ENCODE results near the gene RPS2.

RPS2 gene

DNA sequence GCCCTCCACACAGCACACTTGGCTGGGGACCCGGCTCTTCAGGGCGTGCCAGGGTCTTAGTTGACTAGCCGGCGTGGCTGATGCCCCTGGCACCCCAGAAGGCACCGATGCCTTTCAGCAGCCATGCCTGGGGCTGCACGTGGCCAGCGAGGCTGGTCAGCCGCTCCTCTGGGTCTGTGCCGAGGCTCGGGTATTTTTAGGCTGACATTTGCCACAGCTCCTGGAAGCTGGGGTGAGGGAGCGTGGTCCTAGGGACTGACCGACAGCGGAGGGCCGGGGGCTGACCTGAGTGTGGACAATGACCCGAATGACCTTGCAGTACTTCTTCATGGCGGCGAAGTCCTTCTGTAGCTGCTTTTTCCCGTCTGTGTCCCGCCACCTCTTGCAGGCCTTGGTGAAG, 14.1 kb downstream of the RPS2 start:
- H3K36me3 ChIP-seq (ENCODE audit: control insufficient read depth, insufficient read depth, low read length), result no peaks in the 10 kb centered on the region
- peaks cover 2% of the 10 kb centered on the region for H3K4me1 ChIP-seq (ENCODE audit: control insufficient read depth, insufficient read depth, low read length)
- no peaks in the 10 kb centered on the region for H3K9me3 ChIP-seq (ENCODE audit: control insufficient read depth, insufficient read depth, low read length)
- H3K9ac ChIP-seq (ENCODE audit: low read depth, low read length), result no peak overlapping the region
- no peaks in the 10 kb centered on the region for H3K27me3 ChIP-seq (ENCODE audit: control insufficient read depth, insufficient read depth, low read length)
- H3K4me3 ChIP-seq (ENCODE audit: low read depth, low read length), result no peak overlapping the region

- Histone ChIP-seq H3K4me1 (ENCODE audit: control insufficient read depth, insufficient read depth, low read length) (peaks cover 2% of the 10 kb centered on the region), H3K9me3 (ENCODE audit: control insufficient read depth, insufficient read depth, low read length) (no peaks in the 10 kb centered on the region), H3K36me3 (ENCODE audit: control insufficient read depth, insufficient read depth, low read length) (no peaks in the 10 kb centered on the region), H3K27me3 (ENCODE audit: control insufficient read depth, insufficient read depth, low read length) (no peaks in the 10 kb centered on the region), H3K9ac (ENCODE audit: low read depth, low read length) (no peak overlapping the region), H3K4me3 (ENCODE audit: low read depth, low read length) (no peak overlapping the region)
Observed at GRCh38 chr16:1950047-1950446, 14.6 kb downstream of the RPS2 start.

DNA sequence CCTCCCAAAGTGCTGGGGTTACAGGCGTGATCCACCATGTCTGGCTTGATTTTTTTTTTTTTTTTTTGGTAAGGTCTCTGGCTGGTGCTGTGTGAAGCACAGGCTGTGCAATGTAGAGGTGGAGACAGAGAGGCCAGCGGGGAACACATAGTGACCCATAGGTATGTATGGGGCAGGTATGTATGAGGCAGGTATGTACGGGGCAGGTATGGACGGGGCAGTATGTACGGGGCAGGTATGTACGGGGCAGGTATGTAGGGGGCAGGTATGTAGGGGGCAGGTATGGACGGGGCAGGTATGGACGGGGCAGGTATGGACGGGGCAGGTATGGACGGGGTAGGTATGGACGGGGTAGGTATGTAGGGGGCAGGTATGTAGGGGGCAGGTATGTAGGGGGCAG, 15.1 kb downstream of the RPS2 start:
- Histone ChIP-seq H3K9me3 (ENCODE audit: control insufficient read depth, insufficient read depth, low read length) (no peaks in the 10 kb centered on the region), H3K36me3 (ENCODE audit: control insufficient read depth, insufficient read depth, low read length) (no peaks in the 10 kb centered on the region), H3K27me3 (ENCODE audit: control insufficient read depth, insufficient read depth, low read length) (no peaks in the 10 kb centered on the region), H3K4me1 (ENCODE audit: control insufficient read depth, insufficient read depth, low read length) (peaks cover 2% of the 10 kb centered on the region), H3K4me3 (ENCODE audit: low read depth, low read length) (no peak overlapping the region), H3K9ac (ENCODE audit: low read depth, low read length) (no peak overlapping the region)

- H3K9ac ChIP-seq (ENCODE audit: low read depth, low read length), result no peak overlapping the region
- no peaks in the 10 kb centered on the region for H3K9me3 ChIP-seq (ENCODE audit: control insufficient read depth, insufficient read depth, low read length)
- peaks cover 3% of the 10 kb centered on the region for H3K4me1 ChIP-seq (ENCODE audit: control insufficient read depth, insufficient read depth, low read length)
- no peaks in the 10 kb centered on the region for H3K36me3 ChIP-seq (ENCODE audit: control insufficient read depth, insufficient read depth, low read length)
- H3K4me3 ChIP-seq (ENCODE audit: low read depth, low read length), result no peak overlapping the region
- no peaks in the 10 kb centered on the region for H3K27me3 ChIP-seq (ENCODE audit: control insufficient read depth, insufficient read depth, low read length)
Observed at GRCh38 chr16:1947369-1947670, 17.3 kb downstream of the RPS2 start.

DNA sequence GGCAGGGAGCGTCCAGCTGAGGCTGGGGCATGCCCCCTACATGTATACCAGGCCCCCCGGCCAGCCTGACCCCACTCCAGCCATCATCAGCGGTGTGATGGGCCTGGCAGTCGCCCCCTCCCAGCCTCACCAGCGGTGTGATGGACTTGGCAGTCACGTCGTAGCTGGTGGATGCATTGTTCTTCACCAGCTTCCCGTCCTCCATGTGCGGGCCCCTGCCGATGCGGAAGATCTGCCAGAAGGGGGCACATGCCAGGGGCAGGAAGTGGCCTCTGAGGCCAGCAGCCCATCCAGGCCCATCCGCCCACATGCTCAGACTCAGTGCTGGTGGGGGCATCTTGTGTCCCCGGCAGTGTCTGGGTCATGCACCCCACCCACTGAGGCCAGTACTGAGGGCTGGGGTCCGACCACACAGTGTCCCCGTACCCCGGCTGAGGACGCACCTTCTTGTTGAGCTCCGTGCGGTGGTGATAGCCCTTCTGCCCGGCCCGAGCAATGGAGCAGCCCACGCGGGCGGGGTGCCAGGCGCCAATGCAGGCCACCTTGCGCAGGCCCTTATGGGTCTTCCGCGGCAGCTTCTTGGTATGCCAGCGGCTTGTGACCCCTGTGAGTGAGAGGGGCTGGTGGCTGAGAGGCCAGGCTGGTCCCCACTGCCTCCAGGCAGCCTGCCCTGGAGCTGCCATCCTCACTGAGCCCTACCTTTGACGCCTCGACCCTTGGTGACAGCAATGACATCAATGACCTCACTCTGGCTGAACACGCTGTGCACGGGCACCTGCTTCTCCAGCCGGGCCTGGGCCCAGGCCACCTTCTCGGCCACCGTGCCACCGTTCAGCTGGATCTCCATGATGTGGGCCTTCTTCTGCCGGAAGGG, 17.9 kb downstream of the RPS2 start:
- Histone ChIP-seq H3K4me1 (ENCODE audit: control insufficient read depth, insufficient read depth, low read length) (peaks cover 6% of the 10 kb centered on the region), H3K9ac (ENCODE audit: low read depth, low read length) (no peak overlapping the region), H3K4me3 (ENCODE audit: low read depth, low read length) (no peak overlapping the region), H3K27me3 (ENCODE audit: control insufficient read depth, insufficient read depth, low read length) (peaks cover 3% of the 10 kb centered on the region), H3K9me3 (ENCODE audit: control insufficient read depth, insufficient read depth, low read length) (no peaks in the 10 kb centered on the region), H3K36me3 (ENCODE audit: control insufficient read depth, insufficient read depth, low read length) (no peaks in the 10 kb centered on the region)

DNA sequence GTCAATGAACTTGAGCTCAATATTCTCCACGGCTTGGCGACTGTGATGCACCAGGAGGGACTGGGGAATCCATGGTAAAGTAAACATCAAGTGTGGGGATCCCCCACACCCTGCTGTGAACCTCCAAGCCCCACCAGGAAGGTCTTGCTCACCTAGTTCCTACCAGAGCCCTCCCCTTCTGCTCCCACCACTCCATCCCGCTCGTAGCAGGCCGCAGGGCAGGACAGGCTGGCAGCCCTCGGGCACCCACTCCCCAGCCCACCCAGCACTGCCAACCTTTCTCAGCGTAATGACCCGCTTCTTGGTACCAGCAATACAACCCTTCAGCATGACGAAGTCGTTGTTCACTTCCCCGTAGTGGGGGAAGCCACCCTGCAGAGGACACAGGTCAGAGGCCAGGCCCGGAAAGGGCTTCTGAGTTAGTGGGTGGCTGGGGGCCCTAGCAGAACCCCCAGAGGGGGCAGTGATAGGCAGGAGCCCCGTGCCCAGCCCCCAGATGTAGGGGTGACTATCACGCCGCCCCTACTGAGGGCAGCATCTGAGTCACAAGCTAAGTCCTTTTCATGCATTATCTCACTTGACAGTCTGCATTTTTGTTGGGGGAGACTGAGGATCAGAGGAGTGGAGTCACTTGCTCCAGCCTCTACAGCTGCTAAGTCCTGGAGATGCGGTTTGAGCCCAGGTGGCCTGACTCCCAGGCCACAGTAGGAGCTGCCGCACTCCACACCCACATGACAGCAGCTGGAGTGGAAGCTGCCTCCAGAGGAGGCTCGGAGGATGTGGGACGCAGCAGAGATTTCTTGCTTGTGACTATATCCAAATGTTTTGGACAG, 18.9 kb downstream of the RPS2 start:
- no peak overlapping the region for H3K4me3 ChIP-seq (ENCODE audit: low read depth, low read length)
- peaks cover 1% of the 10 kb centered on the region for H3K36me3 ChIP-seq (ENCODE audit: control insufficient read depth, insufficient read depth, low read length)
- no peaks in the 10 kb centered on the region for H3K9me3 ChIP-seq (ENCODE audit: control insufficient read depth, insufficient read depth, low read length)
- H3K27me3 ChIP-seq (ENCODE audit: control insufficient read depth, insufficient read depth, low read length), result peaks cover 3% of the 10 kb centered on the region
- no peak overlapping the region for H3K9ac ChIP-seq (ENCODE audit: low read depth, low read length)
- peaks cover 6% of the 10 kb centered on the region for H3K4me1 ChIP-seq (ENCODE audit: control insufficient read depth, insufficient read depth, low read length)

DNA sequence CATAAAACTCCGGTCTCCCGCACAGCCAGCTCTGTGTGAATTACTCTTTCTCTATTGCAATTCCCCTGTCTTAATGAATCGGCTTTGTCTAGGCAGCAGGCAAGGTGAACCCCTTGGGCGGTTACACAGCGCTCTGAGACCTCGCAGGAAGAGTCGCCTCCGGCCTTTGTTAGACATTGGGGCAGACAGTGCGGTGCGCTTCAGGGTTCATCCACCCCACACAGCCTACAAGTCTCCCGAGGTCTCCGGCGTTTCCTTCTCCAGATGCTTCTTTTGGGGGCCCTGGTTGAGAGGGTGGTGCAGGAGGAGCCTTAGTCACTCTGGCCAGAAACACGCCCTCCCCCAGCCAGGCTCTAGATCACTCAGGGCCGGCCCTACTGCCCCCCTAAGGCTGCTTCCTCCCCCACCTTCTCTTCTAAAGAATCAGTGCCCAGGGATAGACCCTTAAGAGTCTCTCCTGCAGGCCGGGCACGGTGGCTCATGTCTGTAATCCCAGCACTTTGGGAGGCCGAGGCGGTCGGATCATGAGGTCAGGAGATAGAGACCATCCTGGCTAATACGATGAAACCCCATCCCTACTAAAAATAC, 19.9 kb downstream of the RPS2 start:
- H3K36me3 ChIP-seq (ENCODE audit: control insufficient read depth, insufficient read depth, low read length), result peaks cover 7% of the 10 kb centered on the region
- peaks cover 3% of the 10 kb centered on the region for H3K27me3 ChIP-seq (ENCODE audit: control insufficient read depth, insufficient read depth, low read length)
- no peak overlapping the region for H3K4me3 ChIP-seq (ENCODE audit: low read depth, low read length)
- no peak overlapping the region for H3K9ac ChIP-seq (ENCODE audit: low read depth, low read length)
- H3K9me3 ChIP-seq (ENCODE audit: control insufficient read depth, insufficient read depth, low read length), result no peaks in the 10 kb centered on the region
- peaks cover 6% of the 10 kb centered on the region for H3K4me1 ChIP-seq (ENCODE audit: control insufficient read depth, insufficient read depth, low read length)

GRCh38 chr16:1942810-1943726, 21.6 kb downstream of the RPS2 start, which contains the start of gene MSRB1:
MSRB1 (minus strand) TSS chr16:1943199; CDS start chr16:1943156, 43 bp downstream.
- no peaks in the 10 kb centered on the region for H3K9me3 ChIP-seq (ENCODE audit: control insufficient read depth, insufficient read depth, low read length)
- peaks cover 6% of the 10 kb centered on the region for H3K4me1 ChIP-seq (ENCODE audit: control insufficient read depth, insufficient read depth, low read length)
- H3K4me3 ChIP-seq (ENCODE audit: low read depth, low read length), result peak within 1 kb of the TSS; percentile 81
- H3K36me3 ChIP-seq (ENCODE audit: control insufficient read depth, insufficient read depth, low read length), result peaks cover 19% of the 10 kb centered on the region
- peak within 1 kb of the TSS; percentile 60 for H3K9ac ChIP-seq (ENCODE audit: low read depth, low read length)
- peaks cover 3% of the 10 kb centered on the region for H3K27me3 ChIP-seq (ENCODE audit: control insufficient read depth, insufficient read depth, low read length)

DNA sequence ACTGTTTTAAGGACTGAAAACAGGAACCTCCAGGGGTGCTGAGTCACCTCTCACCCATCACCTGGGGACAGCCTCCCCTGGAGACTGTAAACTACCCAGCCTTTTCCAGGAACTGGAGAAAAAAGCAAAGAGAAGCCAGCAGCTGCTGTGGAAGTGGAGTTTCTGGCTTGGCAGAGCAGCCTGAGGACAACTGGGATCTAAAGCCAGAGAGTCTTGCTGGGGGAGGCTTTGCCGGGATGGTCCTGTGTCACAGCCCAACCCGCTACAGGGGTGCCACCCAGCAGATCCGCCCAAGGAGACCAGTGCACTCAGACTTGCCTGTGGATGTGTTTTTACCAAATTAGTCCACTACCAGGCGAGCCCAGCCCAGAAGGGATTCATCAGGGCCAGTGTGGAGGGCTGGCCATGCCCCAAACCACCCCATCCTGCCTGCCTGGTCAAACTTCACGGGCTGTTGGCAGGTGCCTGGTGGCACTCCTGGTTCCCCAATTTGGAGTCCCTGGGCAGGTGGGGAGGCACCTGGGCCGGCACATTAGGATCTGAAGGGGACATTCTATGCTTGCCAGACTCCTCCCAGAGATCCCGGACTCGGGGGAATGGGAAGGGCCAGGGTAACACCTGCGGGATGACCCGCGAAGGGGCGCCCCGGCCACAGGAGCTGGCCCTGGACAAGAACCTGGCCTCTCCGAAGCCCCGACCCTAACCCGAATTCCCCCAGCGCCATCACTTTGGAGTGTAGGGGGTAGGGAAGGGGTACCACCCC, 22.4 kb downstream of the RPS2 start:
- Histone ChIP-seq H3K27me3 (ENCODE audit: control insufficient read depth, insufficient read depth, low read length) (peaks cover 3% of the 10 kb centered on the region), H3K36me3 (ENCODE audit: control insufficient read depth, insufficient read depth, low read length) (peaks cover 19% of the 10 kb centered on the region), H3K9ac (ENCODE audit: low read depth, low read length) (peak overlapping the region; percentile 60), H3K4me1 (ENCODE audit: control insufficient read depth, insufficient read depth, low read length) (peaks cover 6% of the 10 kb centered on the region), H3K4me3 (ENCODE audit: low read depth, low read length) (peak overlapping the region; percentile 81), H3K9me3 (ENCODE audit: control insufficient read depth, insufficient read depth, low read length) (no peaks in the 10 kb centered on the region)

- peak overlapping the region; percentile 81 for H3K4me3 ChIP-seq (ENCODE audit: low read depth, low read length)
Observed at GRCh38 chr16:1941162-1942046, 23.2 kb downstream of the RPS2 start.

More at GRCh38 chr16:1941162-1942046, 23.2 kb downstream of the RPS2 start:
- H3K9me3 ChIP-seq (ENCODE audit: control insufficient read depth, insufficient read depth, low read length), result no peaks in the 10 kb centered on the region
- no peak overlapping the region for H3K9ac ChIP-seq (ENCODE audit: low read depth, low read length)
- H3K27me3 ChIP-seq (ENCODE audit: control insufficient read depth, insufficient read depth, low read length), result peaks cover 3% of the 10 kb centered on the region
- H3K4me1 ChIP-seq (ENCODE audit: control insufficient read depth, insufficient read depth, low read length), result peaks cover 6% of the 10 kb centered on the region
- H3K36me3 ChIP-seq (ENCODE audit: control insufficient read depth, insufficient read depth, low read length), result peaks cover 19% of the 10 kb centered on the region

All from iPS-15b (cell line).